HG03521 (cell line): ENCODE data around the gene SUFU.
"Not testable (repeated sequence)": the region's sequence is repeated elsewhere in the genome, so short reads cannot be mapped to it uniquely, and the experiment has no call there.

Experiments
- ATAC-seq: cut with Tn5 transposase; IDR thresholded peaks from one replicate; pipeline ENCODE4 v1.9.1; 2021; ENCODE audit warnings: mild to moderate bottlenecking, moderate library complexity; ENCODE audit not compliant: unreplicated experiment

Gene SUFU

DNA sequence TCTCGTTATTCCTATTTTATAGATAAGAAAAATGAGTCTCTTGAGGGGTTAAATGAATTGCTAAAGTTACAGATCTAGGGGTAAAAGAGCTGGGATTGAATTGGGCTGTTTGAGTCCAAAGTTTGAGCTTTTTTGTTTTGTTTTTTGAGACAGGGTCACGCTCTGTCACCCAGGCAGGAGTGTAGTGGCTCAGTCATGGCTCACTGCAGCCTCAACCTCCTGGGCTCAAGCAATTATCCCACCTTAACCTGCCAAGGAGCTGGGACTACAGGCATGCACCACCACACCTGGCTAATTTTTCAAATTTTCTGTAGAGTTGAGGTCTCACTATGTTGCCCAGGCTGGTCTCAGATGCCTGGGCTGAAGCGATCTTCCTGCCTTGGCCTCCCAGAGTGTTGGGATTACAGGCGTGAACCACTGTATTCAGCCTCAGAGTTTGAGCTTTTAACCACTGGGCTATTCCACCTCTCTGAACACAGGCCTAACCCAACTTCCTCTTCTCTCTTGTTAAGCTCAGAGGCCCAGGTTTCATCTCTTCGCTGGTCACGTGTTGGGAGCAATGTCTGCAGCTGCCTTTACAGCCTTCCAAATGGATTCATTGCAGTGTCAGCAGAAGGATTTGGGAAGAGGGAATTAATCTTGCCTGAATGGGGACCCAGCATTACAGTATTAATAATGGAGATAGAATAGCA is 8.0 kb downstream of the SUFU start:
- ATAC-seq = peak; percentile 71

DNA sequence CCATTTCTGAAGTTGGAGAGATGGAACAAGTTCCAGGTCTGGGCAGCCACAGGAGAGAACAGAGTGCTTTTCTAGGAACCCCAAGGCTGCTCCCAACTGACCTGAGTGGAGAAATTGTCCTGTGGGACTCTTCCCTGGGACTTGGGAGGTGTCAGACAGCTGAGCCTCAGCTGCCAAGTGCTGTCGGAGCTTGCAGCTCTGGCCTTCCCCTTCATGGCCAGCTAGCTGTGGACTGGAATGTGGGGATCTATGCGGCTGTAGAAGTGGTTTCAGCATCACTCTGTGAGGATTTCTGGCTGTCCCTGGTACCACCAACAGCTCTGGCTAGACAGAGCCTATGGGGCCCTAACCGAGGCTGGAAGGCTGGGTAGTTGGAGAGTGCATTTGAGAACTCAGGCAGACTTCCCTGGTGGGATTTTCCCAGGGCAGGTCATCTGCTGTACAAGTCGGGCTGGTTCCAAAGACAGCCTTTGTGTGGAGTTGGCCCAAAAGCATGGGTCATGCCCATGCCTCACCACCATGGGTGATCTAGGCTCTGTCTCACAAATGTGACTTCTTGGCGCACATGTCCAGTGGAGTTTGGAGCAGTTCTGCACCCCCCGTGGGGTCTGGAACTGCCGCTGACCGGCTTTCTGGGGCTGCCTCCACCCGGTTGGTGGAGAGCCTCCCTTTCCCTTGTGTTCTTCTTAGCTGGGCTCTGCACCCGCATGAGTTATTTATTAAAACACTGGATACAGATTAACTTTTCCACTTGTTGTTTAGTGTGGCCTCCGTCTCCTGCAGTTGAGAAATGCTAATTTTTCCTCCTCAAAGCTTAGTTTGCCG is 10.9 kb downstream of the SUFU start:
- no peak for ATAC-seq

DNA sequence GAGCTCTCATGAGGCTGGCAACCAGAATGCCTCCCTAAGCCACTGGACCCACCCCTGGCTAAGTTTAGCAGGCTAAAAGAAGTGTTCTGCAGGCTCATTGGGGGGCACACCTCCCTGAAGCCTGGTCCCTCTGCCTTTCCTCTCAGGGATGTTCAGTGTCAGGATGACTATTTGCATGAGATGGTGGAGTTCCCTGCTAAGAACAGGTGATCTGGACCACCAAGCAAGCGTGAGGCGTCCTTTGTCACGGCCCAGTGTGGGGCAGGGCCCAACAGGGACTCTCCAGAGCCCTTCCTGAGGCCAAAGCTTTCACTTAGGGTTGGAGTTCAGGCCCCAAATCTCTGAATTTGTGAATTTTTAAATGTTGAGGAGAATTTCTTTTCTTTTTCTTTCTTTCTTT is 12.0 kb downstream of the SUFU start:
- ATAC-seq = no peak

DNA sequence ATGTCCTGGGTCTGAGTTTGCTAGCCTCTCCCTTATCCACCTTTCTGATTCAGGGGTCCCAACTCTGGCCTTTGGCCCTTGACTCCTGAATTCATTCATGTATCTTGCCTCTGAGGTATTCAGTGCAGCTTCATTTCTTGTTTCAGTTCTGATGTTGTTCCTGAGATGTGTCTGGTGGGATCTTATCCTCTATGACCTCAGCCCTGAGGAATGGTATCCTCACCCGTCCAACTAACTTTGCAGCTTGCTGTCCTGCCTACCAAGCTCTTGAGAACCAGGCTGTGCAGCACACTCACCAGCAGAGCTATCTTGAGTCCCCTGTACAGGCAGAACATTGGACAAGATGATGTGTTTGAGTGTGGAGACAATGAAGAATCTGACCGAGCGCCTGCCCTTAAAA is 13.8 kb downstream of the SUFU start:
- no peak for ATAC-seq

DNA sequence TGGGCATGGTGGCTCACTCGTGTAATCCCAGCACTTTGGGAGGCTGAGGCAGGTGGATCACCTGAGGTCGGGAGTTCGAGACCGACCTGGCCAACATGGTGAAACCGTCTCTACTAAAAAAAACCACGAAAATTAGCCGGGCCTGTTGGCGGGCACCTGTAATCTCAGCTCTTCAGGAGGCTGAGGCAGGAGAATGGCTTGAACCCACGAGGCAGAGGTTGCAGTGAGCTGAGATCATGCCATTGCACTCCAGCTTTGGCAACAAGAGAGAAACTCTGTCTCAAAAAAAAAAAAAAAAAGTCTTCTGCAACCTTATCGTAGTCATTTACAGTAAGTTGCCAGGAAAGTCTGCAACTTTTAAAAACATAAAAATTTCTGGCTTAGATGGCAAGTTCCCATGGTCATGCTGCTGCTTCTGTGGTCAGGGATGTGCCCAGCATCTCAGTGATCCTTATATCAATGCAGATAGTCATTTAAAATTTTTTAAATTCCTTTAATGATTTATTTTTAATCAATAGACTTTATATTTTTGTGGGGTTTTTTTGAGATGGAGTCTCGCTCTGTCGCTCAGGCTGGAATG is 15.6 kb downstream of the SUFU start:
- no peak for ATAC-seq

DNA sequence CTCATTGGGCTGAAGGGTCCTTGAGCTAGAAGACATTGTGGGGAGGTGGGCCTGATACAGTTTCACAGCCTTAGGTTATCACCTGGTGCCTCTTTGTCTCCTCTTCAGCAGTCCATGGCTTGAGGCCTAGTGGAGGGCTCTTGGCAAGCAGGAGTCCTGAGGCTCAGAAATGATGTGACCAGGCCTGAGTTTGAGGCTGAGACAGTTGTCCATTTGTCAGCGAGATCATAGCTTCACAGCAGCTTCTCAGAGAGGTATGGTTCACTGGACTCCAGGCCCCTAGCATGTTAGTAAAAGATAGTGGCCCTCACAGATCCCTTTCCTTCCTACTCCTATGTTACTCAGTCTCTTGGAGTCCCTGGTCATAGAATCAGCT is 19.1 kb downstream of the SUFU start:
- no peak for ATAC-seq

DNA sequence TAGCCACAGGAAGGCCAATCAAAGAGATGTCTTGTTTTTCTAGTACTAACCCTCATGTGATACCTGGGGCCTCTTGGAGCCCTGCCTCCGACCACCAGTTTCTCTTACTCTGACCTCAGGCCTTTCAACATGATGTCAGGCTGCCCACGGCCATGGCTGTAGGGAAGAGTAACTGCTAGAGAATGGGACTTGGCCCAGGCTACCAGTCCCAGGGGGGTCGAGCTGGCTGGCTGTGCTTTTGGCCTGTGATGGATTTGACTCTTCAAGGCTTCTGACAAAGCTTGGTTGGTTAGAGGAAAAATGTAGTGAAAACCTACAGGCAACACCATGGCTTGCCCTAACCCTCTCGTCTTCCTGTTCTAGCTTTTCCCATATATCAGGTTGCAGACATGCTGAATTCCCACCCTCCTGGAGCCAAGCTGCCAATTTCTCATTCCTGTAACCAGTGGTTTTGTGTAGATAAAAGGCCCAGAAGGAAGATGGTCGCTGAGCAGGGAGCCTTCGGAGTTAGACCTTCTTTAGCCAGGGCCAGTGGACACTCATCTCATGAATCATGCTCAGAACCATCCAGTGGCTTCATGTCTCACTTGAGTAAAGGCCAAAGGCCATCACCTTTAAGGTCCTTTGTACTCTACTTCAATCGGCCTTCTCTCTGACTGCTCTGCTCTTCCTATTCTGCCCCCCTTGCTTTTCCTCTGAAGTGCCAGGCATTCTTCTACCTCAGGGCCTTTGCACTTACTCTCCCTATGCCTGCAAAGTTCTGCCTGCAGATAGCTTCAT is 19.7 kb downstream of the SUFU start:
- no peak for ATAC-seq

DNA sequence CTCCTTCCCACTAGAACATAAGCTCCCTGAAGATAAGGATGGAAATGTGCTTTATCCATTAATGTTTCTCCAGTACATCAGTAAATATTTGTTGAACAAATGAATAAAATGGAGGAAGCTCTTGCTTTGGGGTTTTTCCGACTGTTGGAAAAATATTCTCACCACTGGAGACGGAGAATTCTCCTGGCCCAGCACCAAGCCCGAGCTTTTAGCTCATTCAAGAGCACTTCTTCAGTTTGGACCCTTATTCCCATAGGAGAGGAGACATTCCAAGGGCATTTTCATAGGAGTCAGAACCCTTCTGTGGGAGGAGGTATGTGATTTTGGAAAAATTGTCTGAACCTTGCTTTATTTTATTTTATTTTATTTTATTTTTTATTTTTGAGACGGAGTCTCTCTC is 21.0 kb downstream of the SUFU start:
- ATAC-seq = no peak

DNA sequence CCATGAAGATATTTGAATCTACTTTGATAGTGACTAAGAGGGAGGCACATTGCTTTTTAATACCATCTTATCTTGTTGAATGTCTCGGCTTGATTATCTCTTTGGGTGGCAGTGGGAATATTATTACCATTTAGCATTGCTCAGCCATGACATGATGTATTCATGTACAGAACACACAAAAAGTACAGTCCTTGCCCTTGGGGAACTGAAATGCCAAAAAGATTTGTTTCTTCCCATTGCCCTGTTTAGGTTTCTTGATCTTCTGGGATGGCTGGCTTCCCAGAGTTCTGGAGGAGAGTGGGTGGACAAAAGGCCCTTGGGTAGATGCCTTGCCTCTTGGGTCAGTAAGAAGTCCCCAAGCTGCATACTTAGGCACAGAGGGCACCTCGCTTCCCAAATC is 23.8 kb downstream of the SUFU start:
- no peak for ATAC-seq

DNA sequence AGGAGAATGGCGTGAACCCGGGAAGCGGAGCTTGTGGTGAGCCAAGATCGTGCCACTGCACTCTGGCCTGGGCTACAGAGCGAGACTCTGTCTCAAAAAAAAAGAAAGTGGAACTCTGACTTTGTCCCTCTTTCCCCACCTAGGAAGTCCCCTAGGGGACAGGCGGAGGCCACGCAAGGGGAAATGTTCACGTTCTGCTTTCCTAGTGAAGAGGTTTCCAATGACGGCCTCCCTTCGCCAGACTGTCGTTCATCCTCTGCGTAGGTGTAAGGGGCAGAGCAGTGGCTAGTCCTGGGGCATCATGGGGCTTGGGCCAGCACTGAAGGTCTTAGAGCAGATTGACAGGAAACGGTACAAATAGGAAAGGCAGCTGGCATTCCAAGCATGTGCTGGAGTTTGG is 30.6 kb downstream of the SUFU start:
- ATAC-seq = no peak

DNA sequence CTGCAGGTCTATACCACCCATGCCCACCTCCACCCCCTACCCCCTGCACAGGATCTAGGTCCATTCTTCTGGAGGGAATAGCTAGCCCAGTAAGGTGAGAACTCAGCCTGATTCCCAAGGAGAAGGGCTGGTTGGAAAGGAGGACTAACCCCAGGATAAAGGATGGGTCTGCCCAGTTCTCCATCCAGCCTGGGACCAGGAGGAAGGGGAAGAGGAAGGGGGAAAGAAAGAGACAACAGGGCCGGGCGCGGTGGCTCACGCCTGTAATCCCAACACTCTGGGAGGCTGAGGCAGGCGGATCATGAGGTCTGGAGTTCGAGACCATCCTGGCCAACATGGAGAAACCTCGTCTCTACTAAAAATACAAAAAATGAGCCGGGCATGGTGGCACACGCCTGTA is 31.2 kb downstream of the SUFU start:
- not testable (repeated sequence) for ATAC-seq

DNA sequence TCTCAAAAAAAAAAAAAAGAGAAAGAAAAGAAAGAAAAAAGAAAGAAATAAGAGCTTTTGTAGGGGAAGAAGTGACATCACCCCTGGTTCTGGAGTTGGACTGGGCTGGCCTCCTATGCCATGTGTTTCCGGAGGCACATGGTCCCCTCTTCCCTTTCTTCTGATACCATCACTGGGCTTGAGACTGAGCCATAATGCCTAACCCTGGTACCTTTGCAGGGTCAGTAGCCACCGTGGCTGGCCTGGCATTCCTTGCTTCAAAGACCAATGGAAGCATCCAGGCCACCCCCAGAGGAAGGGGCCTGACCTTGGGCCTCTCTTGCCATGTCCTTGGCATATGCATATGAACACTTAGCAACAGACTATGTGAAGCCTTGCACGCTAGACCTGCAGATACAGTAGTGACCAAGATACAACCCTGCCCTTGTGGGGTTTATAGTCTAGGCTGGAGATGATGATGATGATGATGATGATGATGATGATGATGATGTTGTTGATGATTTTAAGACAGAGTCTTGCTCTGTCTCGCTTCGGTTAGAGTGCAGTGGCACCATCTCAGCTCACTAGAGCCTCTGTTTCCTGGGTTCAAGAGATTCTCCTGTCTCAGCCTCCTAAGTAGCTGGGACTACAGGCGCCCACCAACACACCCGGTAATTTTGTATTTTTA is 31.8 kb downstream of the SUFU start:
- ATAC-seq = no peak

DNA sequence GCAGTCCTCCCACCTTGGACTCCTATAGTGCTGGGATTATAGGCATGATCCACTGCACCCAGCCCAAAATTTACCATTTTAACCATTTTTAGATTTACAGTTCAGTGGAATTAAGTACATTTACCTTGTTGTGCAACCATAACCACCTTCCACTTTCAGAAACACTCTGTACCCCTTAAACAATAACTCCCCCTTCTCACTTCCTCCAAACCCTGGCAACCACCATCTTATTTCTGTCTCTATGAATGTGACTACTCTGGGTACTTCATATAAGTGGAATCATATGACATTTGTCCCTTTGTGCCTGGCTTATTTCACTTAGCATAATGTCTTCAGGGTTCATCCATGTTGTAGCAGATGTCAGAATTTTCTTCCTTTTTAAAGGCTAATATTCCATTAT is 33.6 kb downstream of the SUFU start:
- ATAC-seq = no peak

DNA sequence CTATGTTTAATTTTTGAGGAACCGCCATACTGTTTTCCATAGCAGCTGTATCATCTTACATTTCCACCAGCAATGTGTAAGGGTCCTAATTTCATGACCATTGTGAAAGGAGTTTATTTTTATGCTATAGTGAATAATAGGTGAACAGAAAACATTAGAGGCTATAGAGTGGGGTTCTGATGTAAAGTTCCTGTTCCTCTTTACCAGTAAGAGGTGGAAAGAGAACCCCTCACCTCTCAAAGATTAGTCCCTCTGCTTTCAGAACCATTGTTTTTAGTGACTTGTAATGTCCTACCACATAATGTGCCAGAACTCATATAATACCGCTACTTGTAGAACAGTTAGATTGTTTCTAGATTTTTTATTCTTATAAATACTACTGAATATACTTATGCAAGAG is 34.2 kb downstream of the SUFU start:
- ATAC-seq = no peak

DNA sequence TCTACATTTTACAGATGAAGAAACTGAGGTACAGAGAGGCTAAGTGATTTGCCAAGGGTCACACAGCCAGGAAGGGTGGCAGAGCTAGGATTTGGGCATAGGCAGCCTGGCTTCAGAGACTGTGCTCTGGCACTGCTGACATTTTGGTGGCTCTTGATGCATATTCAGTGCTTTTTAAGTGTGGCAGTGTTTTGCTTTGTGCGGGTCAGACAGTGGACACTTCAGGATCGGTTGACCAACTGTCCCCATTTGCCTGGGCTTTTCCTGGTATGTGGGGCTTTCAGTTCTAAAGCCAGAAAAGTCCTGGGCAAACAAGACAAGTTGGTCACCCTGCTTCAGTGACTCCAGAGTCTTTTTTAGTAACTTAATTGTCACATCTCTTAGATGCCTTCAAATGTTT is 35.0 kb downstream of the SUFU start:
- no peak for ATAC-seq

DNA sequence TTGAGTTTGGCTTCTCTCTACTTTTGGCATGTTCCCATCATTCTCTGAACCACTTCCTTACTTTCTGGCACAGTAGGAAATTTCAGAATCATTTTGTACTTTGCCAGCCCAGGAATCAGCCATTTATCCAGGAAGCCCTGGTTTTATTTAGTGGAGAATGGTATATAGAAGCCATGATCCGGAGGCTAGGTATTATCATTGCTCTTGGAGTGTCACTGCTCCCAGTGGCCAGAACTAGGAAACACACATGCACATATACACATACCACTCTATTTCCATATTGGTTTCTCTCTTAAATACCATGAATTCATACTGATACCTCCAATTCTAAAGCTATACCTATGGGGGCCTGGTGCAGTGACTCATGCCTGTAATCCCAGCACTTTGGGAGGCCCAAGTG is 36.3 kb downstream of the SUFU start:
- ATAC-seq = no peak

DNA sequence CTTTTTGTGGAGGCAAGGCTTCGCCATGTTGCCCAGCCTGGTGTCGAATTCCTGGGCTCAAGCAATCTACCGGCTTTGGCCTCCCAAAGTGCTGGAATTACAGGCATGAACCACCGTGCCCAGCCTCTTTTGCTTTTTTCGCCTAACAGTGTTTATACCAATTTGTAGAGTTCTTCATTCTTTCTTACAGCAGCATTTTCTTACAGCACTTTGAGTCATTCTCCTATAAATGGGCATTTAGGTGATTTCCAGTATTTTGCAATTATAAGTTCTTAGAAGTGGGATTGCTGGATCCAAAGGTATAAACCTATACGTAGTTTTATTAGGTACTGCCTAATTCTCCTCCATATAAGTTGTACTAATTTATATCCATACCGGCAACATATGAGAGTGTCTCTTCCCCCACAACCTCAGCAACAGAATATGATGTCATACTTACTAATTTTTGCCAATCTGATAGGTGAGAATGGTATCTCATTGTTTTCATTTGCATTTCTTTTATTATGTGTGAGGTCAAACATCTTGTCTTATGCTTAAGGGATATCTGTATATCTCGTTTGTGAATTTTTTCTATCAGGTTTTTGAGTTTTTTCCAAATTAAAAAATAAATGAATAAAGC is 39.1 kb downstream of the SUFU start:
- no peak for ATAC-seq

DNA sequence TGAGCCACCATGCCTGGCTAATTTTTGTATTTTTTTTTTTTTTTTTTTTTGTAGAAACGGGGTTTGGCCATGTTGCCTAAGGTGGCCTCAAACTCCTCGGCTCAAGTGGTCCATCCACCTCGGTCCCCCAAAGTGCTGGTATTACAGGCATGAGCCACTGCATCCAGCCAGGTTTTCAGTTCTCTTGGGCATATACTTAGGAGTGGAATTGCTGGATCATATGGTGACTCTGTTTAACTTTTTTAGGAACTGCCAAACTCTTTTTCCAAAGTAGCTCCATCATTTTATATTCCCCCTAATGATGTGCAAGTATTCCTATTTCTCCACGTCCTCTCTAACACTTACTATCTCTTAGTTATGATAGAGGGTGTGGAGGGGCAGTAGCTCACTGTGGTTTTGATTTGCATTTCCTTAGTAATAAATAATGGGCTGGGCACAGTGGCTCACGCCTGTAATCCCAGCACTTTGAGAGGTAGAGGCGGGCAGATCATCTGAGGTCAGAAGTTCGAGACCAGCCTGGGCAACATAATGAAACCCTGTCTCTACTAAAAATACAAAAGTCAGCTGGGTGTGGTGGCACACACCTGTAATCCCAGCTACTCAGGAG is 41.6 kb downstream of the SUFU start:
- no peak for ATAC-seq

DNA sequence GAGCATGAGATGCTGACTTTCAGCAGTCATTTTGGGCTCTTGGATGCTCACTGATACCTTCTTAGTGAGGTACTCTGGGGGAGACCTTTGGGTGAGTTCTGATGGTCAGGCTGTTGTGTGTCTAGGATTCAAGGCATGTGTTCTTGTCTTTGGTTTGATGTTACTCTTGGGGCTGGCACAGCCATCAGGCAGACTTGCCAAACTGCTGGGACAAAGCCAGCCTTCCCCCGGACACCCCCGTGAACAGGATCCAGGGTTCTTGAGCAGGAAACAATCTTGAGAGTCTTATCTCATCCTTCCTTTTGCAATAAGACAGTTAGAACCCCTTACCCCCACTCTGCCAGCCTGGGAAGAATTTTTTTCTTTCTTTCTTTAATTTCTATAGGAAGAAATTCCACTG is 42.2 kb downstream of the SUFU start:
- no peak for ATAC-seq
